ENCODE results near the gene CASP6.

CASP6 gene

GRCh38 chr4:109730619-109731545, 27.6 kb upstream of the CASP6 start:
- peak; percentile 37 for DNase-seq (ENCODE audit: low read depth)
- TF ChIP-seq CTCF (conservative IDR thresholded peaks at IDR 0.05; ENCODE audit: low read depth, low read length): no peak
- H3K4me3 ChIP-seq (ENCODE audit: low read length): peak overlapping the region; percentile 90

- TF ChIP-seq CTCF (conservative IDR thresholded peaks at IDR 0.05; ENCODE audit: low read depth, low read length): no peak
- DNase-seq (ENCODE audit: low read depth): peak; percentile 5
- peak within 1 kb of the TSS; percentile 90 for H3K4me3 ChIP-seq (ENCODE audit: low read length)
Measured at GRCh38 chr4:109729718-109730618, 26.7 kb upstream of the CASP6 start, which contains the start of gene PLA2G12A. PLA2G12A (minus strand) TSS chr4:109730070; CDS start chr4:109729809, 261 bp downstream.

DNA sequence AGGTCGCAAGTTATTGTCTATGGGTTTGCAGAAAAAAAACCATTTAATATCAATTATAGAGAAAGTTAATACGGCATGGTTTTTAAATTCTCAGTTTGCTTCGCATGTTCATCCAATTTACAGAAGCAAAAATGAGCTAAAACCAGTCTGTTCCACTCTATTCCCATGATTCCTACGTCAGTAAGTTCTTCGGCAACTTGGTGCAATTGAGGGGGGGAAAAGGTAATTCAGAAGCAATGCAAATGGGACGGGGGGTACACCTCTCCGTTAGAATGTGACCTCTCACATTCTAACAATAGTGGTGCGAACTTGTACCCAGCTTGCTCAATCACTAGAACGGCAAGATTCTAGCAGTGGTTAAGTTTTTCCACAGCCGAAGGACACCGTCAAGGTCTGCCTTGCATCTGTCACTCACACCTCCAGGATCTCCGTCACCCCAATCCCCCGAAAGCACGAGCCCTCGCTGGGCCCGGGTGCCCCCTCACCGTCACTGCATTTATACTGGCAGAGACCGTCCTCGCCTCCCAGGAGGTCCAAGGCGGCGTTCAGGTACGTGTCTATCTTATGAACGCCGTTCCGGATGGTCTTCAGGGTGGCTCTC, 26.0 kb upstream of the CASP6 start:
- peak overlapping the region; percentile 83 for H3K4me3 ChIP-seq (ENCODE audit: low read length)
- TF ChIP-seq CTCF (conservative IDR thresholded peaks at IDR 0.05; ENCODE audit: low read depth, low read length): no peak
- DNase-seq (ENCODE audit: low read depth): peak; percentile 6

GRCh38 chr4:109728385-109728784, 25.1 kb upstream of the CASP6 start:
- DNase-seq (ENCODE audit: low read depth): no peak
- peak overlapping the region; percentile 83 for H3K4me3 ChIP-seq (ENCODE audit: low read length)
- TF ChIP-seq CTCF (conservative IDR thresholded peaks at IDR 0.05; ENCODE audit: low read depth, low read length): no peak

DNA sequence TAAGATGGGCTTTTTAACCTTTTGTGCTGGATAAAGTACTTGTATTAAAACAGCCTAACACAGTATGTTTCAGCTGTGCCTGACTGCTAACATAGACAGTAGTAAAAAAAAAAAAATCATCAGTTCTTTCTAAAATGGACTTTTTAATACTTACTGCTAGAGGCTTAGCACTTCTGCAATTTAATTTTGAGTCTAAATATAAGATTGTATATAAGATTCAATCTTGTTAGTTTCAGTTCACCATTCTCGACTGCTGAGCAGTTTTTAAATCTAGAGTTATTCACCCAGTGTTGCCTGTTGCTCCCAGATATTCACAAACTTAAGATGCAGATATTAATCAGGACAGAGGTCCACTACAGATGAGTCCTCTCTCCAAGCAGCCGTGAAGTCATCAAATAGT, 19.9 kb upstream of the CASP6 start:
- no peak for TF ChIP-seq CTCF (conservative IDR thresholded peaks at IDR 0.05; ENCODE audit: low read depth, low read length)
- DNase-seq (ENCODE audit: low read depth): no peak
- H3K4me3 ChIP-seq (ENCODE audit: low read length): no peak overlapping the region

DNA sequence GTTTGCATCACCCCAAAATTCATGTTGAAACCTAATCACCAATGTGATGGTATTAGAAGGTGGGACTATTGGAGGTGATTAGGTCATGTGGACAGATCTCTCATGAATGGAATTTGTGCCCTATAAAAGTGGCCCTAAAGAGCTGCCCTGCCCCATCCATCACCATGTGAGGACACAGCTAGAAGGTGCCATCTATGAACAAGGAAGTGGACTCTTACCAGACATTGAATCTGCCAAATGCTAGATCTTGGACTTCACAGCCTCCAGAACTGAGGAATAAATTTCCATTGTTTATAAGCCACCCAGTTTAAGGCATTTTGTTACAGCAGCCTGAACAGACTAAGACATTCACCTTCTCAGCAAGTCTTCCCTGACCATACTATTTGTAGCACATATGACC, 19.1 kb upstream of the CASP6 start:
- no peak for DNase-seq (ENCODE audit: low read depth)
- no peak overlapping the region for H3K4me3 ChIP-seq (ENCODE audit: low read length)
- TF ChIP-seq CTCF (conservative IDR thresholded peaks at IDR 0.05; ENCODE audit: low read depth, low read length): no peak
